ENCODE measurements around the gene FBXL2.
"Not testable (repeated sequence)": the region's sequence is repeated elsewhere in the genome, so short reads cannot be mapped to it uniquely, and the experiment has no call there.

Gene FBXL2

GRCh38 chr3:33426630-33427317 is 149.5 kb downstream of the FBXL2 start:
- no peak for DNase-seq (ENCODE audit: low spot score)

- no peak for DNase-seq (ENCODE audit: low spot score)
Observed at GRCh38 chr3:33428734-33429133, 151.5 kb downstream of the FBXL2 start.

- DNase-seq (ENCODE audit: low spot score) = not testable (repeated sequence)
Observed at GRCh38 chr3:33429306-33429705, 152.1 kb downstream of the FBXL2 start.

- no peak for DNase-seq (ENCODE audit: low spot score)
Observed at GRCh38 chr3:33430061-33430460, 152.8 kb downstream of the FBXL2 start.

- no peak for DNase-seq (ENCODE audit: low spot score)
Observed at GRCh38 chr3:33430571-33430970, 153.3 kb downstream of the FBXL2 start.

- no peak for DNase-seq (ENCODE audit: low spot score)
Observed at GRCh38 chr3:33433843-33434242, 156.6 kb downstream of the FBXL2 start.

Small RNA genes lying within 50 kb of the gene (small RNA-seq; reads per million reads assigned to genes)
- 0 reads per million in 2 experiments for gene RNU7-110P
